ENCODE results near the gene TPRG1.

DNA sequence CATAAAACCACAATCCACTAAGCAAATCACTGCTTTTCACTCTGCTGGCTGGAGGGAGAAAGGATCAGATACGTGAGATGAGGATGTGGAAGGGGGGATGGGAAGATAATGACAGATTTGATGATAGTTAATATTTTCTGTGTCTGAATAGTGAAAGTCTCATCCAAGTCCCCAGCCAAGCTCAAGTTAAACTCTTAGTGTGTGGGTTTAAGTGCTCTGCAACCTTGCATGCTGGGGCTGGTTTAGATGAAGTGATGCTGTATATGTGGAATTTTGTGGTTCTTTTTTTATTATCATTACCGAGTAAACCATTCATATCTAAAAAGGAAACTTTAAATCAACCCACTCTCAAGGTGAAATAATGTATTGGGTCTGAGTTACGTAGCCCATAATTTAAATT lies 111.0 kb downstream of the TPRG1 start:
- TF ChIP-seq, protein P1, sequence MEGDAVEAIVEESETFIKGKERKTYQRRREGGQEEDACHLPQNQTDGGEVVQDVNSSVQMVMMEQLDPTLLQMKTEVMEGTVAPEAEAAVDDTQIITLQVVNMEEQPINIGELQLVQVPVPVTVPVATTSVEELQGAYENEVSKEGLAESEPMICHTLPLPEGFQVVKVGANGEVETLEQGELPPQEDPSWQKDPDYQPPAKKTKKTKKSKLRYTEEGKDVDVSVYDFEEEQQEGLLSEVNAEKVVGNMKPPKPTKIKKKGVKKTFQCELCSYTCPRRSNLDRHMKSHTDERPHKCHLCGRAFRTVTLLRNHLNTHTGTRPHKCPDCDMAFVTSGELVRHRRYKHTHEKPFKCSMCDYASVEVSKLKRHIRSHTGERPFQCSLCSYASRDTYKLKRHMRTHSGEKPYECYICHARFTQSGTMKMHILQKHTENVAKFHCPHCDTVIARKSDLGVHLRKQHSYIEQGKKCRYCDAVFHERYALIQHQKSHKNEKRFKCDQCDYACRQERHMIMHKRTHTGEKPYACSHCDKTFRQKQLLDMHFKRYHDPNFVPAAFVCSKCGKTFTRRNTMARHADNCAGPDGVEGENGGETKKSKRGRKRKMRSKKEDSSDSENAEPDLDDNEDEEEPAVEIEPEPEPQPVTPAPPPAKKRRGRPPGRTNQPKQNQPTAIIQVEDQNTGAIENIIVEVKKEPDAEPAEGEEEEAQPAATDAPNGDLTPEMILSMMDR (IDR thresholded peaks at IDR 0.05), result no peak
- TF ChIP-seq EZH2phosphoT487 (IDR thresholded peaks at IDR 0.05) (no peak), EZH2 (IDR thresholded peaks at IDR 0.05) (no peak)

Measured in neural progenitor cell (in vitro differentiated cells).